ENCODE measurements around the gene FYTTD1.

DNA sequence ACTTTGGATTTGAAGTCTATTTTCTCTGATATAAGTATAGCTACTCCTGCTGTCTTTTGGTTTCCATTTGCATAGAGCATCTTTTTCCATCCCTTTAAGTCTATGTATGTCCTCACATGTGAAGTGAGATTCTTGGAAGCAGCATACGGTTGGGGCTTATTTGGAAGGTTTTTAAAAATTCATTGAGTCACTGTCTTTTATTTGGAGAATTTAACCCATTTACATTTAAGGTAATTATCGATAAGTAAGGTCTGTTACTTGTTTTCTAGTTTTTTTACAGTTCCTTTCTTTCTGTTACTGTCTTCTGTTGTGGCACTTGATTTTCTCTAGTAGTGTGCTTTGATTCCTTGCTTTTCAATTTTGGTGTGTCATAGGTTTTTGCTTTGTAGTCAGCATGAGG lies 26.9 kb upstream of the FYTTD1 start:
- TF ChIP-seq POLR2AphosphoS5 (IDR thresholded peaks at IDR 0.05) (no peak), POLR2A (IDR thresholded peaks at IDR 0.05) (no peak)
